HepG2 (cell line): ENCODE measurements around the gene PKNOX2. TPM values are rescaled to one million over a fixed set of nuclear protein-coding genes. Genes with fewer than 3 reads are reported as not detected.

Experiments used
- ATAC-seq: fragments of 200-7000 bp; cut with Tn5 transposase; 3 replicates; pipeline ENCODE4 v1.9.1; 2020; ENCODE audit warnings: mild to moderate bottlenecking, moderate library complexity
- BruUV-seq: library from RNA; stranded (reverse); fragments of 400-500 nt; replicated peaks from 2 replicates; lab custom pipeline; 2021; lab: Mats Ljungman, UMichigan
- CTCF ChIA-PET: fragments of 300-600 bp; formaldehyde crosslinking; extraction: SDS; loops from one replicate; lab custom pipeline; 2021; ENCODE audit warnings: low total read pairs, inconsistent platforms, low intra/inter-chr PET ratio; lab: Yijun Ruan, JAX
- POLR2A ChIA-PET: fragments of 350-600 bp; sonication (Branson Sonifier 250); formaldehyde crosslinking; loops from one replicate; lab custom pipeline; 2020; ENCODE audit warnings: antibody characterized with exemption, inconsistent platforms; lab: Yijun Ruan, JAX
- DNase-seq: peaks from one replicate; pipeline ENCODE4 v3.0.0-alpha.2; 2015; ENCODE audit warnings: low spot score
- FAIRE-seq: peaks from 3 replicates; lab custom pipeline; 2011; peaks lifted over from hg19 to GRCh38; lab: Jason Lieb, UNC
- H2AFZ ChIP-seq: one replicate; pipeline ENCODE4 v1.6.1; 2011; ENCODE audit warnings: low read length, inconsistent platforms
- H3K27ac ChIP-seq: fragments of 300-600 bp; 3 replicates; pipeline ENCODE4 v1.8.0; 2011; ENCODE audit warnings: mixed run types, mild to moderate bottlenecking, mixed read lengths, low read length, inconsistent platforms; ENCODE audit not compliant: insufficient read depth; ENCODE audit errors: extremely low read length
- H3K27me3 ChIP-seq, 2 experiments: fragments of 200-600 bp in 1 of 2; 2 replicates in 1 of 2; 3 replicates in 1 of 2; pipeline versions ENCODE4 v1.6.0 to v1.8.0; 2011; ENCODE audit warnings: low read length in 2 of 2, mild to moderate bottlenecking in 2 of 2, moderate library complexity in 2 of 2, inconsistent platforms in 1 of 2; ENCODE audit not compliant: insufficient read depth in 2 of 2, control insufficient read depth in 1 of 2
- H3K36me3 ChIP-seq, 2 experiments: fragments of 200-600 bp in 1 of 2; replicated peaks in 1 of 2; 2 replicates in 1 of 2; 3 replicates in 1 of 2; pipeline versions ENCODE4 v1.5.1 to v1.8.0; 2011; ENCODE audit warnings: low read length in 2 of 2, inconsistent platforms in 1 of 2; ENCODE audit not compliant: insufficient read depth in 2 of 2, control insufficient read depth in 1 of 2
- H3K4me1 ChIP-seq: 2 replicates; pipeline ENCODE4 v1.5.1; 2012; ENCODE audit warnings: low read length, inconsistent platforms; ENCODE audit not compliant: insufficient read depth
- H3K4me2 ChIP-seq: 2 replicates; pipeline ENCODE4 v1.6.0; 2011; ENCODE audit warnings: low read depth, low read length, inconsistent platforms
- H3K4me3 ChIP-seq, 3 experiments: fragments of 200-600 bp in 1 of 3; sonication (generic), shearing (Covaris generic) in 1 of 3; replicated peaks in 1 of 3; 2 replicates each; pipeline ENCODE4 v1.5.1; 2011 to 2016; ENCODE audit warnings: low read length in 3 of 3, inconsistent platforms in 2 of 3, low read depth in 2 of 3, mild to moderate bottlenecking in 2 of 3, control low read depth in 1 of 3, mixed read lengths in 1 of 3; ENCODE audit not compliant: insufficient read depth in 1 of 3
- H3K79me2 ChIP-seq: one replicate; pipeline ENCODE4 v1.6.1; 2011; ENCODE audit warnings: low read length, inconsistent platforms; ENCODE audit not compliant: insufficient read depth
- H3K9ac ChIP-seq: 2 replicates; pipeline ENCODE4 v1.6.0; 2011; ENCODE audit warnings: mild to moderate bottlenecking, low read depth, low read length, inconsistent platforms; ENCODE audit not compliant: insufficient read depth
- H3K9me3 ChIP-seq: 2 replicates; pipeline ENCODE4 v1.5.1; 2012; ENCODE audit warnings: mild to moderate bottlenecking, low read length
- H4K20me1 ChIP-seq: 2 replicates; pipeline ENCODE4 v1.6.0; 2011; ENCODE audit warnings: inconsistent platforms, mild to moderate bottlenecking, low read length, moderate library complexity; ENCODE audit not compliant: insufficient read depth
- JDP2 ChIP-seq: sonication (generic); formaldehyde crosslinking; IDR thresholded peaks from 2 replicates; pipeline ENCODE4 v1.8.1; 2022; ENCODE audit warnings: missing genetic modification reagents, borderline replicate concordance
- KLF11 ChIP-seq: IDR thresholded peaks from 2 replicates; pipeline ENCODE4 v1.6.1; 2016; ENCODE audit warnings: missing compliant biosample characterization
- MTF2 ChIP-seq: sonication (generic); formaldehyde crosslinking; IDR thresholded peaks from 2 replicates; pipeline ENCODE4 v1.5.0; 2020; ENCODE audit warnings: missing genetic modification reagents, borderline replicate concordance
- ZKSCAN8 ChIP-seq: IDR thresholded peaks from 2 replicates; pipeline ENCODE4 v1.6.1; 2016; ENCODE audit warnings: borderline replicate concordance, missing genetic modification reagents, missing compliant biosample characterization
- ZNF562 ChIP-seq: sonication (generic); formaldehyde crosslinking; IDR thresholded peaks from 2 replicates; pipeline ENCODE4 v1.8.0; 2022; ENCODE audit warnings: missing genetic modification reagents, borderline replicate concordance
- ZNF577 ChIP-seq: sonication (generic); formaldehyde crosslinking; IDR thresholded peaks from 2 replicates; pipeline ENCODE4 v1.4.0; 2020; ENCODE audit warnings: mild to moderate bottlenecking, low read depth, missing genetic modification reagents, borderline replicate concordance
- ZNF670 ChIP-seq: sonication (generic); formaldehyde crosslinking; IDR thresholded peaks from 2 replicates; pipeline ENCODE4 v1.8.0; 2022; ENCODE audit warnings: mild to moderate bottlenecking, missing genetic modification reagents, borderline replicate concordance
- ZSCAN30 ChIP-seq: sonication (generic); formaldehyde crosslinking; IDR thresholded peaks from 2 replicates; pipeline ENCODE4 v1.5.0; 2020; ENCODE audit warnings: mild to moderate bottlenecking, missing genetic modification reagents
- WGBS: methylation state at CpG from one replicate; pipeline ENCODE4 v1.1.6; 2017; ENCODE audit warnings: low lambda C conversion rate; 5-methylcytosine and 5-hydroxymethylcytosine counted together
- in situ Hi-C: cut with HindIII; loops from 2 replicates; pipeline ENCODE4 v1.10.0; 2017; ENCODE audit warnings: low pct_unique_long_range_greater_than_20kb; ENCODE audit not compliant: extremely low pct_ligation_motif_present
- intact Hi-C: fragments of 100-400 bp; cut with micrococcal nuclease; formaldehyde crosslinking; loops from one replicate; pipeline ENCODE4 v1.10.0; 2022; ENCODE audit not compliant: unreplicated experiment
- polyA plus RNA-seq, 8 experiments: library from polyadenylated mRNA; depleted of rRNA in 3 of 8; stranded (reverse) in 7 of 8; unstranded in 1 of 8; fragments of >200 nt; fragmentation: Illumina TruSeq in 4 of 8; extraction: Trizol in 4 of 8; gene quantifications; 2 replicates each; pipeline versions ENCODE4 v1.2.1 to v1.2.3, GENCODE V29; 2011 to 2016; ENCODE audit warnings: low read depth in 4 of 8, missing spikeins in 1 of 8, mixed read lengths in 1 of 8; ENCODE audit not compliant: insufficient read depth in 1 of 8
- total RNA-seq, 5 experiments: library from RNA; depleted of rRNA; stranded (reverse); fragments of >200 nt; fragmentation: Illumina TruSeq; extraction: Trizol; gene quantifications; 2 replicates each; pipeline ENCODE4 v1.2.3, GENCODE V29; 2016; ENCODE audit warnings: low read depth in 1 of 5
- TF ChIP-seq, protein P1 (sequence below): sonication (generic); formaldehyde crosslinking; IDR thresholded peaks from 2 replicates; pipeline ENCODE4 v1.5.0; 2020; ENCODE audit warnings: missing genetic modification reagents

PKNOX2 gene
- total and polyA plus RNA-seq, 2 of the 13 experiments (the other 11 are each of a cell fraction or from before 2014, with no cell fraction given), result not detected

DNA sequence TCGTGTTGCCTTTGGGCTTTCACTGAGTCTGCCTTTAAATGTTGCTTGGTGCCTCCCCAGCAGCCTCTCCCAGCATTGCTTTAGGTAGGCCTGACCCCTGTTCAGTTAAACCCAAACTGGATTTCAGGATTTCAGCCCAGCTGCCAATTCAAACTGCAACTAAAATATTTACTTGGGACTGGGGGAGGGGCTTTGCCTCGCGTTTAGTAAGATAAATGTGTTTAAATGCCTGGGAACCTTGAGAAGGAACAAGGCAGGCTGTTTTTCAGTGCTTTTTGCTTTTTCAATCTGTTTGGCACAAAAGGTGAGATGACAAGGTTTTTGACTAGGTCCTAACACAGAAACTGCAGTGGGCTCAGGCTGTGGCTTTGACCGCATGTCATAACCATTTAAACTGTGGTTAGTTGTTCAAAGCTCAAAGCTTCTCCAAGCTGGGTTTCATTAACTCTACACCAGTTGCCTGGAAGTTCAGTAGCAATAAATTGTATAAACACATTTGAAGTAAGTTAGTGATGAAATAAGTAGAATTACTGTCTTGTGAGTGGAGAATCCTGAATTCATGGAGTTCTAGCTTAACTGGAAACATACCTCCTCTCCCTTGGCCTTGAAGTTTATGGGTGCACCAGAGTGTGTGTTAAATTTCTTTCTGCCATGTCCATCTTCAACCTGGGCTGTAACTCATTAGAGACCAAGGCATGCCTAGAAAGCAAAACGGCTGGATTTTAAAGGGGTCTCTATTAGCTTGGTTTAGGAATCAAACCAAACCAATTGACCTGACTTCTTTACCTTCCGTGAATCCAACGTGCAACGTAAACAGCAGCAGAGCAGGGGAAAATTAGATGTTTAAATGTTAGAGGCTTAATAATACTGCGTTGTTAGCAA is 3.6 kb downstream of the PKNOX2 start (continued):
- TF ChIP-seq, protein P1, sequence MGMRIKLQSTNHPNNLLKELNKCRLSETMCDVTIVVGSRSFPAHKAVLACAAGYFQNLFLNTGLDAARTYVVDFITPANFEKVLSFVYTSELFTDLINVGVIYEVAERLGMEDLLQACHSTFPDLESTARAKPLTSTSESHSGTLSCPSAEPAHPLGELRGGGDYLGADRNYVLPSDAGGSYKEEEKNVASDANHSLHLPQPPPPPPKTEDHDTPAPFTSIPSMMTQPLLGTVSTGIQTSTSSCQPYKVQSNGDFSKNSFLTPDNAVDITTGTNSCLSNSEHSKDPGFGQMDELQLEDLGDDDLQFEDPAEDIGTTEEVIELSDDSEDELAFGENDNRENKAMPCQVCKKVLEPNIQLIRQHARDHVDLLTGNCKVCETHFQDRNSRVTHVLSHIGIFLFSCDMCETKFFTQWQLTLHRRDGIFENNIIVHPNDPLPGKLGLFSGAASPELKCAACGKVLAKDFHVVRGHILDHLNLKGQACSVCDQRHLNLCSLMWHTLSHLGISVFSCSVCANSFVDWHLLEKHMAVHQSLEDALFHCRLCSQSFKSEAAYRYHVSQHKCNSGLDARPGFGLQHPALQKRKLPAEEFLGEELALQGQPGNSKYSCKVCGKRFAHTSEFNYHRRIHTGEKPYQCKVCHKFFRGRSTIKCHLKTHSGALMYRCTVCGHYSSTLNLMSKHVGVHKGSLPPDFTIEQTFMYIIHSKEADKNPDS (CRISPR knock-in tag), result no peak
- TF ChIP-seq, all 625 proteins: peak for 0

DNA sequence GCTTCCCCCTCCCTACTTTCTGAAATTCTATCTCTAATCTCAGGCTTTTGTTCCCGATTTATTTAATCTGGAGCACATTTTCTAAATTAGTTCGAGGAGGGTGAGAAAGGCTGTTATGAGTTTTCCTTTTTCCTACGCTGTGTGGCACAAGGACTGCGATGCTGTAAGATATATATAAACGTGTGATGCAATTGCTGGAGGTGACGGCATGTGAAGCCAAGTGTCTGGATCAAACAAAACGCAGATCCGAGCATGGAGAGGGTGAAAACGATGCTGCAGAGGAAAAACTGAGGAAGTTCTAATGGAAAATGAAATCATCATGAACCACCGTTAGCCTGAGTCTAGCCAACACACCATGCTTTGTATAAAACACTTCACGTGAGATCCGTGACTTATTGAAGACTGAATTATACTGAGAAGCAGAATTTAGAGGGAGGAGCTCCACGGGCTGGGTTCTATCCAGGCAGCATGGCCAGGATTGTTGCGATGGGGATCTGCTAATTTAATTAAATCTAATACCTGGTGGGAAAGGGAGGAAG is 4.4 kb downstream of the PKNOX2 start:
- no peak overlapping the region for H2AFZ ChIP-seq

More for the DNA sequence above, 4.4 kb downstream of the PKNOX2 start:
- intact Hi-C loops, result loop anchor here (10.0 kb wide), 1 partner anchor 56 kb away; no protein-coding TSS in a partner anchor
- no peak for DNase-seq
- no peaks in the 10 kb centered on the region for H4K20me1 ChIP-seq
- TF ChIP-seq JDP2 (CRISPR knock-in tag) (no peak), ZSCAN30 (CRISPR knock-in tag) (no peak), ZNF670 (CRISPR knock-in tag) (no peak), ZNF577 (no peak), ZKSCAN8 (CRISPR knock-in tag) (no peak), MTF2 (CRISPR knock-in tag) (no peak), KLF11 (CRISPR knock-in tag) (no peak), ZNF562 (CRISPR knock-in tag) (no peak)
- TF ChIP-seq, all 625 proteins: peak for 0
- no TSS peak for BruUV-seq
- Histone ChIP-seq H3K27me3 (peaks cover 4 to 85% of the 10 kb centered on the region in 2 experiments; a peak in 4 of 5 replicates), H3K9me3 (no peaks in the 10 kb centered on the region), H3K4me3 (no peak overlapping the region), H3K4me1 (peaks cover 18% of the 10 kb centered on the region), H3K4me2 (no peak overlapping the region), H3K79me2 (no peaks in the 10 kb centered on the region), H3K27ac (no peak overlapping the region), H3K36me3 (no peaks in the 10 kb centered on the region), H3K9ac (no peak overlapping the region)
- FAIRE-seq, result no peak
- 30% methylated on average over 14 of the region's 14 CpGs for WGBS
- in situ Hi-C loops, result loop anchor here (5.0 kb wide), 1 partner anchor 178 kb away; no protein-coding TSS in a partner anchor
- ChIA-PET POLR2A (no interaction called here), CTCF (no interaction called here)
- ATAC-seq, result no peak
